Endodermal cell (in vitro differentiated cells): ENCODE results near the gene HTR1E. TPM values are rescaled to one million over a fixed set of nuclear protein-coding genes. Genes with fewer than 3 reads are reported as not detected.

Experiments
- DNase-seq: peaks from one replicate; pipeline ENCODE4 v3.0.0-alpha.2; 2017
- H3K27ac ChIP-seq: 2 replicates; pipeline ENCODE4 v1.5.1; 2013; ENCODE audit warnings: mild to moderate bottlenecking, low read depth, low read length, moderate library complexity
- H3K27me3 ChIP-seq: 2 replicates; pipeline ENCODE4 v1.6.1; 2013; ENCODE audit warnings: mild to moderate bottlenecking, low read length, moderate library complexity; ENCODE audit not compliant: insufficient read depth, control insufficient read depth, poor library complexity, severe bottlenecking
- H3K36me3 ChIP-seq: 2 replicates; pipeline ENCODE4 v1.7.0; 2013; ENCODE audit warnings: mild to moderate bottlenecking, low read length, moderate library complexity; ENCODE audit not compliant: control insufficient read depth, insufficient read depth
- H3K4me1 ChIP-seq: one replicate; pipeline ENCODE4 v1.7.0; 2013; ENCODE audit warnings: low read length; ENCODE audit not compliant: control insufficient read depth, insufficient read depth
- H3K4me3 ChIP-seq: 2 replicates; pipeline ENCODE4 v1.5.1; 2013; ENCODE audit warnings: mild to moderate bottlenecking, low read length, moderate library complexity
- H3K9ac ChIP-seq: 2 replicates; pipeline ENCODE4 v1.6.1; 2013; ENCODE audit warnings: mild to moderate bottlenecking, low read length, moderate library complexity; ENCODE audit not compliant: poor library complexity, severe bottlenecking; ENCODE audit errors: extremely low read depth
- H3K9me3 ChIP-seq: 2 replicates; pipeline ENCODE4 v1.6.1; 2013; ENCODE audit warnings: mild to moderate bottlenecking, low read length, moderate library complexity; ENCODE audit not compliant: control insufficient read depth
- H3K27ac Mint-ChIP-seq: 2 replicates; pipeline ENCODE4 v1.8.0; 2020; ENCODE audit warnings: mixed read lengths
- H3K27me3 Mint-ChIP-seq: 2 replicates; pipeline ENCODE4 v1.8.0; 2021; ENCODE audit warnings: mild to moderate bottlenecking, mixed read lengths; ENCODE audit not compliant: insufficient read depth
- H3K36me3 Mint-ChIP-seq: 2 replicates; pipeline ENCODE4 v1.8.0; 2020; ENCODE audit warnings: low read depth, mixed read lengths
- H3K4me1 Mint-ChIP-seq: 2 replicates; pipeline ENCODE4 v1.8.0; 2020; ENCODE audit warnings: mixed read lengths
- H3K4me3 Mint-ChIP-seq: 2 replicates; pipeline ENCODE4 v1.8.0; 2020; ENCODE audit warnings: mild to moderate bottlenecking, moderate library complexity, mixed read lengths
- H3K9me3 Mint-ChIP-seq: 2 replicates; pipeline ENCODE4 v1.8.0; 2020; ENCODE audit warnings: mild to moderate bottlenecking, mixed read lengths
- WGBS, 2 experiments: methylation state at CpG; one replicate each; pipeline versions ENCODE4 v1.1.5 to v1.1.7; 2013; ENCODE audit warnings: missing lambda C conversion rate in 2 of 2, mixed read lengths in 1 of 2; ENCODE audit not compliant: insufficient coverage in 1 of 2, insufficient read length in 1 of 2; 5-methylcytosine and 5-hydroxymethylcytosine counted together
- total RNA-seq, 2 donors: library from RNA; stranded (reverse); fragmentation: NEBNext Ultra II Directional in 1 of 2; extraction: Animal tissue kit (Norgen Biotek cat#: 25700) in 1 of 2; gene quantifications; 2 replicates in 1 of 2; 3 replicates in 1 of 2; pipeline ENCODE4 v1.2.1, GENCODE V29; 2021
- TF ChIP-seq, protein P1 (sequence below): fragments of 200-600 bp; sonication (generic); conservative IDR thresholded peaks from 2 replicates; pipeline ENCODE4 v1.5.0; 2021; ENCODE audit warnings: antibody characterized with exemption, mild to moderate bottlenecking

Gene HTR1E
- total RNA-seq, 2 donors from 2014 or later = 1.3 to 3.6 TPM

DNA sequence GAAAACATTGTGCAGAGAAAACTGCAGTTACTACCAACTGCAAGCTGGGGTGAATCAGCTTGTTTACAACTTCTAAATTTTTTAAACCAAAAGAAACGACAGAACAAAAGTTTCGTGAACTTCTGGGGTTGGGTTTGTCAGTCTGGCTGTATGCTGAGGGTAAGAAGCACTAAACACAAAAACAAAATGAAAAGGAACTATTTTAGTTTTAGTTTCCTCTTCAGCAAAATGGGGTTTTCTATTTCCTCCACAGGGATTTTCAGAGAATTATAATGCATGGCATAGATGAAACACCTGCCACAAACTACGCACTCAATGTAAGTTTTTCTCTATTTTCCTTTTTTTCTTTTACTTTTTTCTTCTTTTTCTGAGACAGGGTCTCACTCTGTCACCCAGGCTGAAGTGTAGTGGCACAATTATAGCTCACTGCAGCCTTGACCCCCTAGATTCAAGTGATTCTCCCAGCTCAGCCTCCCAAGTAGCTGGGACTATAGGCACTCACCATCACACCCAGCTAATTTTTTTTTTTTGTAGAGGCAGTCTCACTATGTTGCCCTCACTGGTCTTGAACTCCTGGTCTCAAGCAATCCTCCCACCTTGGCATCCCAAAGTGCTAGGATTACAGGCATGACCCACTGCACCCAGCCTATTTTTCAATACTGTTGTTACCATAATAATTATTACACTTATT lies 117.0 kb downstream of the HTR1E start:
- H3K27ac ChIP-seq = no peak overlapping the region
- no peak for DNase-seq
- Mint-ChIP-seq H3K27me3 (no peaks in the 10 kb centered on the region), H3K9me3 (peaks cover under 1% of the 10 kb centered on the region), H3K27ac (no peak overlapping the region), H3K4me3 (no peak overlapping the region), H3K4me1 (no peaks in the 10 kb centered on the region), H3K36me3 (no peaks in the 10 kb centered on the region)
- no peaks in the 10 kb centered on the region for H3K9me3 ChIP-seq
- H3K36me3 ChIP-seq = no peaks in the 10 kb centered on the region
- H3K4me1 ChIP-seq = no peaks in the 10 kb centered on the region
- H3K9ac ChIP-seq = no peak overlapping the region
- H3K27me3 ChIP-seq = no peaks in the 10 kb centered on the region
- no peak overlapping the region for H3K4me3 ChIP-seq
- WGBS, 2 experiments = 88% methylated on average over 3 of the region's 3 CpGs; no CpG with 5 or more reads in 1 of the 2 experiments
- TF ChIP-seq, protein P1, sequence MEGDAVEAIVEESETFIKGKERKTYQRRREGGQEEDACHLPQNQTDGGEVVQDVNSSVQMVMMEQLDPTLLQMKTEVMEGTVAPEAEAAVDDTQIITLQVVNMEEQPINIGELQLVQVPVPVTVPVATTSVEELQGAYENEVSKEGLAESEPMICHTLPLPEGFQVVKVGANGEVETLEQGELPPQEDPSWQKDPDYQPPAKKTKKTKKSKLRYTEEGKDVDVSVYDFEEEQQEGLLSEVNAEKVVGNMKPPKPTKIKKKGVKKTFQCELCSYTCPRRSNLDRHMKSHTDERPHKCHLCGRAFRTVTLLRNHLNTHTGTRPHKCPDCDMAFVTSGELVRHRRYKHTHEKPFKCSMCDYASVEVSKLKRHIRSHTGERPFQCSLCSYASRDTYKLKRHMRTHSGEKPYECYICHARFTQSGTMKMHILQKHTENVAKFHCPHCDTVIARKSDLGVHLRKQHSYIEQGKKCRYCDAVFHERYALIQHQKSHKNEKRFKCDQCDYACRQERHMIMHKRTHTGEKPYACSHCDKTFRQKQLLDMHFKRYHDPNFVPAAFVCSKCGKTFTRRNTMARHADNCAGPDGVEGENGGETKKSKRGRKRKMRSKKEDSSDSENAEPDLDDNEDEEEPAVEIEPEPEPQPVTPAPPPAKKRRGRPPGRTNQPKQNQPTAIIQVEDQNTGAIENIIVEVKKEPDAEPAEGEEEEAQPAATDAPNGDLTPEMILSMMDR = no peak

DNA sequence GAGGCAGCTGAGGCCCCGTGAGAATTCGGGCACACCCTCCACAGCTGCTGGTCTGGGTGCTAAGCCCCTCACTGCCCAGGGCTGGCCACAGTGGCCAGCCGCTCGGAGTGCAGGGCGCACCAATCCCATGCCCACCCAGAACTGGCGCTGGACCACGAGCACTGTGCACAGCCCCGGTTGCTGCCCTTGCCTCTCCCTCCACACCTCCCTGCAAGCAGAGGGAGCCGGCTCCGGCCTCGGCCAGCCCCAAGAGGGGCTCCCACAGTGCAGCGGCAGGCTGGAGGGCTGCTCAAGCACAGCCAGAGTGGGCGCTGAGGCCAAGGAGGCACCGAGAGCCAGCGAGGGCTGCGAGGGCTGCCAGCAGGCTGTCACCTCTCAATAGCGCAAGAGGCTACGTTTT lies 122.6 kb downstream of the HTR1E start:
- Mint-ChIP-seq H3K27ac (no peak overlapping the region), H3K27me3 (no peaks in the 10 kb centered on the region), H3K4me3 (no peak overlapping the region), H3K4me1 (no peaks in the 10 kb centered on the region), H3K9me3 (peaks cover 5% of the 10 kb centered on the region), H3K36me3 (no peaks in the 10 kb centered on the region)
- Histone ChIP-seq H3K4me3 (no peak overlapping the region), H3K9ac (no peak overlapping the region), H3K9me3 (no peaks in the 10 kb centered on the region), H3K4me1 (no peaks in the 10 kb centered on the region), H3K27ac (no peak overlapping the region), H3K36me3 (no peaks in the 10 kb centered on the region), H3K27me3 (no peaks in the 10 kb centered on the region)
- TF ChIP-seq, protein P1 = no peak
- DNase-seq = no peak
- 88 to 96% methylated on average over 5 to 18 of the region's 18 CpGs for WGBS, 2 experiments

DNA sequence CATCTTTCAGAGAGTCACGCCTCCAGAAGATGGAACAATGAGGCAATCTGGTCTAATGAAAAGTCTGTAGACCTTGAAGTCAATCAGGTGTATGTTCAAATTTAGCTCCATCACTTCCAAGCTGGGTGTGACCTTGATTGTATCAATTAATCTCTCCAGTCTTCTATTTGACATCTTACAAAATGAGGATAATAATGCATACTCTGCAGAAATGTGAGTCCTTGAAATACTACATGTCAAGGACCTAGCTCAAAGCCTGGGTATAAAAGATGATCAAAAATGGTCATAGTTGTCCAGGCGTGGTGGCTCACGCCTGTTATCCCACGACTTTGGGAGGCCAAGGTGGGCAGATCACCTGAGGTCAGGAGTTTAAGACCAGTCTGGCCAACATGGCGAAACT lies 127.8 kb downstream of the HTR1E start:
- no peak overlapping the region for H3K4me3 Mint-ChIP-seq

More for the DNA sequence above, 127.8 kb downstream of the HTR1E start:
- no peak for DNase-seq
- no peaks in the 10 kb centered on the region for H3K4me1 ChIP-seq
- Mint-ChIP-seq H3K9me3 (peaks cover 3% of the 10 kb centered on the region), H3K27ac (no peak overlapping the region), H3K36me3 (no peaks in the 10 kb centered on the region), H3K4me1 (peaks cover 4% of the 10 kb centered on the region), H3K27me3 (no peaks in the 10 kb centered on the region)
- TF ChIP-seq, protein P1 = no peak
- 86 to 94% methylated on average over 4 to 5 of the region's 5 CpGs for WGBS, 2 experiments
- no peak overlapping the region for H3K9ac ChIP-seq
- H3K27me3 ChIP-seq = no peaks in the 10 kb centered on the region
- no peaks in the 10 kb centered on the region for H3K9me3 ChIP-seq
- H3K27ac ChIP-seq = no peak overlapping the region
- H3K4me3 ChIP-seq = no peak overlapping the region
- no peaks in the 10 kb centered on the region for H3K36me3 ChIP-seq

Other genes starting within 250 kb of the HTR1E start
- gene CGA, start 157.6 kb downstream of the HTR1E start, total RNA-seq = not detected
- gene ZNF292, start 218.0 kb downstream of the HTR1E start, total RNA-seq = 10 to 100 TPM; 45.9 to 50.2 TPM